Right lobe of liver (tissue), 4 donors: Measurements from ENCODE around the gene ZNF556.

Experiments used
- CTCF ChIP-seq, 4 donors: fragments of 200-600 bp in 3 of 4; fragments of 450-650 bp in 1 of 4; IDR thresholded peaks; one replicate each; pipeline versions ENCODE4 v1.5.1 to v1.8.0; 2016 to 2022; ENCODE audit warnings: antibody characterized with exemption in 4 of 4, mild to moderate bottlenecking in 2 of 4
- POLR2A ChIP-seq: fragments of 450-650 bp; IDR thresholded peaks from one replicate; pipeline ENCODE4 v1.6.1; 2017; ENCODE audit warnings: antibody characterized with exemption, mild to moderate bottlenecking
- donor health status: DM: no; HTN: no; CAD: no.
- donor health status: DM: no; HTN: no; CAD: no.
- donor health status: DM: no; HTN: yes; CAD: no.

GRCh38 chr19:2858864-2859263 lies 8.3 kb upstream of the ZNF556 start:
- TF ChIP-seq CTCF (IDR thresholded peaks at IDR 0.05) (no peak), POLR2A (no peak)
